H1 (cell line): ENCODE results near the gene WASF3. TPM values are rescaled to one million over a fixed set of nuclear protein-coding genes. Genes with fewer than 3 reads are reported as not detected.

Experiments
- CTCF ChIA-PET: fragments of 300-600 bp; sonication (Branson Sonifier 250); formaldehyde crosslinking; loops from one replicate; lab custom pipeline; 2021; ENCODE audit not compliant: partially characterized antibody; lab: Charles Lee
- POLR2A ChIA-PET: fragments of 300-600 bp; sonication (Branson Sonifier 250); formaldehyde crosslinking; loops from one replicate; lab custom pipeline; 2021; ENCODE audit warnings: inconsistent platforms; ENCODE audit not compliant: partially characterized antibody; lab: Charles Lee
- DNase-seq, 2 experiments: peaks; one replicate each; pipeline versions ENCODE4 v3.0.0 to v3.0.0-alpha.2; 2010 to 2022; ENCODE audit warnings: low spot score in 2 of 2, low read depth in 1 of 2, mixed read lengths in 1 of 2
- FAIRE-seq: peaks from 2 replicates; lab custom pipeline; 2011; peaks lifted over from hg19 to GRCh38; lab: Jason Lieb, UNC
- H2AFZ ChIP-seq: 2 replicates; pipeline ENCODE4 v1.8.1; 2012; ENCODE audit warnings: low read length, inconsistent platforms
- H2AK5ac ChIP-seq: 2 replicates; pipeline ENCODE4 v1.6.1; 2013; ENCODE audit warnings: low read depth, low read length
- H2BK120ac ChIP-seq: replicated peaks from 2 replicates; pipeline ENCODE3; 2013; ENCODE audit warnings: low read depth, low read length, inconsistent platforms
- H2BK12ac ChIP-seq: 2 replicates; pipeline ENCODE4 v1.6.1; 2013; ENCODE audit warnings: low read depth, low read length
- H2BK15ac ChIP-seq: 2 replicates; pipeline ENCODE4 v1.6.1; 2013; ENCODE audit warnings: low read length
- H2BK20ac ChIP-seq: 2 replicates; pipeline ENCODE4 v1.6.1; 2013; ENCODE audit warnings: low read length
- H2BK5ac ChIP-seq: 2 replicates; pipeline ENCODE4 v1.6.1; 2013; ENCODE audit warnings: low read depth, low read length
- H3K14ac ChIP-seq: 2 replicates; pipeline ENCODE4 v1.6.1; 2013; ENCODE audit warnings: inconsistent platforms; ENCODE audit not compliant: insufficient read length
- H3K18ac ChIP-seq: 2 replicates; pipeline ENCODE4 v1.6.1; 2013; ENCODE audit warnings: low read length; ENCODE audit errors: extremely low read depth
- H3K23ac ChIP-seq: 2 replicates; pipeline ENCODE4 v1.6.1; 2013; ENCODE audit warnings: inconsistent platforms; ENCODE audit not compliant: insufficient read length
- H3K23me2 ChIP-seq: 2 replicates; pipeline ENCODE4 v1.6.1; 2013; ENCODE audit warnings: low read depth, low read length
- H3K27ac ChIP-seq: 2 replicates; pipeline ENCODE4 v1.6.1; 2011; ENCODE audit warnings: low read depth, low read length, inconsistent platforms
- H3K27me3 ChIP-seq, 4 experiments: replicated peaks in 1 of 4; 1 replicate in 1 of 4; 2 replicates in 3 of 4; pipeline versions ENCODE4 v1.6.1 to v1.8.1; 2011 to 2013; ENCODE audit warnings: low read length in 3 of 4, mild to moderate bottlenecking in 3 of 4, inconsistent platforms in 2 of 4, mixed read lengths in 2 of 4, moderate library complexity in 1 of 4; ENCODE audit not compliant: control insufficient read depth in 3 of 4, insufficient read depth in 3 of 4; ENCODE audit errors: extremely low read depth in 1 of 4
- H3K36me3 ChIP-seq, 4 experiments: 2 replicates each; pipeline versions ENCODE4 v1.6.1 to v1.8.1; 2011 to 2013; ENCODE audit warnings: mild to moderate bottlenecking in 4 of 4, low read length in 3 of 4, moderate library complexity in 2 of 4, control low read depth in 1 of 4, inconsistent platforms in 1 of 4; ENCODE audit not compliant: insufficient read depth in 4 of 4, control insufficient read depth in 2 of 4
- H3K4ac ChIP-seq: replicated peaks from 2 replicates; pipeline ENCODE3; 2013; ENCODE audit warnings: low read length, low read depth, mixed read lengths, inconsistent platforms; ENCODE audit not compliant: insufficient read length
- H3K4me1 ChIP-seq, 4 experiments: replicated peaks in 1 of 4; 1 replicate in 1 of 4; 2 replicates in 3 of 4; pipeline versions ENCODE4 v1.6.1 to v1.8.1; 2011 to 2013; ENCODE audit warnings: low read length in 3 of 4, inconsistent platforms in 2 of 4, mixed read lengths in 1 of 4; ENCODE audit not compliant: insufficient read depth in 4 of 4, control insufficient read depth in 3 of 4
- H3K4me2 ChIP-seq, 2 experiments: 2 replicates each; pipeline versions ENCODE4 v1.6.1 to v1.8.1; 2011 to 2013; ENCODE audit warnings: low read depth in 2 of 2, low read length in 2 of 2, control low read depth in 1 of 2, inconsistent platforms in 1 of 2, mild to moderate bottlenecking in 1 of 2; ENCODE audit not compliant: insufficient read depth in 1 of 2
- H3K4me3 ChIP-seq, 4 experiments: fragments of 200-600, 300-600 bp in 1 of 4; sonication (generic), shearing (Covaris generic), sonication (Bioruptor Twin) in 1 of 4; 2 replicates each; pipeline versions ENCODE4 v1.5.1 to v1.8.1; 2011 to 2016; ENCODE audit warnings: low read length in 4 of 4, low read depth in 3 of 4, control low read depth in 2 of 4, inconsistent platforms in 2 of 4, mild to moderate bottlenecking in 2 of 4, mixed read lengths in 1 of 4, moderate library complexity in 1 of 4; ENCODE audit not compliant: insufficient read depth in 2 of 4; ENCODE audit errors: extremely low read depth in 1 of 4
- H3K56ac ChIP-seq: replicated peaks from 2 replicates; pipeline ENCODE3; 2013; ENCODE audit warnings: low read depth, mild to moderate bottlenecking, mixed read lengths, low read length, inconsistent platforms; ENCODE audit not compliant: insufficient read length
- H3K79me1 ChIP-seq: 2 replicates; pipeline ENCODE4 v1.6.1; 2013; ENCODE audit warnings: low read depth, low read length, control low read depth
- H3K79me2 ChIP-seq, 2 experiments: 2 replicates each; pipeline versions ENCODE4 v1.6.1 to v1.8.1; 2012 to 2013; ENCODE audit warnings: low read length in 2 of 2, mild to moderate bottlenecking in 2 of 2, inconsistent platforms in 1 of 2; ENCODE audit not compliant: insufficient read depth in 2 of 2, control insufficient read depth in 1 of 2
- H3K9ac ChIP-seq, 4 experiments: replicated peaks in 1 of 4; 1 replicate in 1 of 4; 2 replicates in 3 of 4; pipeline versions ENCODE4 v1.6.1 to v1.8.1; 2011 to 2013; ENCODE audit warnings: low read depth in 3 of 4, low read length in 3 of 4, control low read depth in 2 of 4, mild to moderate bottlenecking in 2 of 4, moderate library complexity in 2 of 4, inconsistent platforms in 1 of 4; ENCODE audit errors: extremely low read depth in 1 of 4
- H3K9me3 ChIP-seq, 2 experiments: 2 replicates each; pipeline versions ENCODE4 v1.6.1 to v1.8.1; 2012 to 2013; ENCODE audit warnings: mild to moderate bottlenecking in 2 of 2, moderate library complexity in 2 of 2, control low read depth in 1 of 2, inconsistent platforms in 1 of 2, low read depth in 1 of 2, low read length in 1 of 2, mixed read lengths in 1 of 2; ENCODE audit not compliant: insufficient read depth in 2 of 2
- H4K20me1 ChIP-seq, 2 experiments: replicated peaks in 1 of 2; 2 replicates each; pipeline versions ENCODE3 to v1.8.1; 2011 to 2013; ENCODE audit warnings: inconsistent platforms in 2 of 2, low read length in 2 of 2, mild to moderate bottlenecking in 1 of 2; ENCODE audit not compliant: insufficient read depth in 2 of 2, control insufficient read depth in 1 of 2
- H4K5ac ChIP-seq: 2 replicates; pipeline ENCODE4 v1.6.1; 2013; ENCODE audit warnings: low read length, low read depth, mixed read lengths, inconsistent platforms; ENCODE audit not compliant: insufficient read length
- H4K8ac ChIP-seq: 2 replicates; pipeline ENCODE4 v1.8.0; 2013; ENCODE audit warnings: mild to moderate bottlenecking, moderate library complexity, low read length, inconsistent platforms; ENCODE audit not compliant: insufficient read depth; ENCODE audit errors: extremely low read depth
- H4K91ac ChIP-seq: replicated peaks from 2 replicates; pipeline ENCODE3; 2013; ENCODE audit warnings: low read length, mixed read lengths, inconsistent platforms; ENCODE audit not compliant: insufficient read length
- CBX5 ChIP-seq: fragments of 300-800, 300-1000 bp; sonication (generic); IDR thresholded peaks from 2 replicates; pipeline ENCODE4 v1.7.1; 2016; ENCODE audit warnings: antibody characterized with exemption, low read length, low read depth
- CTCF ChIP-seq, 3 experiments: IDR thresholded peaks; 1 replicate in 2 of 3; 2 replicates in 1 of 3; pipeline versions ENCODE4 v1.5.1 to v1.6.1; 2011; ENCODE audit warnings: low read length in 3 of 3, mild to moderate bottlenecking in 3 of 3, inconsistent platforms in 2 of 3, low read depth in 1 of 3, moderate library complexity in 1 of 3; ENCODE audit not compliant: insufficient read depth in 1 of 3; ENCODE audit errors: control extremely low read depth in 1 of 3
- WGBS, 2 experiments: shearing (Covaris generic) in 1 of 2; methylation state at CpG; one replicate each; pipeline versions ENCODE4 v1.1.6 to v1.1.7; 2013 to 2015; ENCODE audit warnings: low lambda C conversion rate in 2 of 2, mixed read lengths in 2 of 2, inconsistent platforms in 1 of 2, low coverage in 1 of 2, missing lambda C conversion rate in 1 of 2; ENCODE audit not compliant: insufficient replicate concordance in 2 of 2, insufficient coverage in 1 of 2, insufficient read length in 1 of 2; ENCODE audit errors: extremely low coverage in 1 of 2, missing lambda C conversion rate in 1 of 2; 5-methylcytosine and 5-hydroxymethylcytosine counted together
- polyA plus RNA-seq, 7 experiments: library from polyadenylated mRNA; depleted of rRNA in 3 of 7; stranded (reverse) in 5 of 7; unstranded in 2 of 7; fragments of >200 nt in 5 of 7; fragments of 200-250 nt in 2 of 7; gene quantifications; 1 replicate in 5 of 7; 2 replicates in 1 of 7; 4 replicates in 1 of 7; pipeline versions ENCODE4 v1.2.1 to v1.2.3, GENCODE V29; 2011 to 2013; ENCODE audit warnings: missing spikeins in 2 of 7, mixed read lengths in 2 of 7
- total RNA-seq: library from RNA; stranded (reverse); fragmentation: NEBNext Ultra II Directional; extraction: Animal tissue kit (Norgen Biotek cat#: 25700); gene quantifications from 2 replicates; pipeline ENCODE4 v1.2.1, GENCODE V29; 2021

The WASF3 gene
- total and polyA plus RNA-seq, 2 of the 8 experiments (the other 6 are each of a cell fraction or from before 2014, with no cell fraction given), result 18.7 to 39.8 TPM

DNA sequence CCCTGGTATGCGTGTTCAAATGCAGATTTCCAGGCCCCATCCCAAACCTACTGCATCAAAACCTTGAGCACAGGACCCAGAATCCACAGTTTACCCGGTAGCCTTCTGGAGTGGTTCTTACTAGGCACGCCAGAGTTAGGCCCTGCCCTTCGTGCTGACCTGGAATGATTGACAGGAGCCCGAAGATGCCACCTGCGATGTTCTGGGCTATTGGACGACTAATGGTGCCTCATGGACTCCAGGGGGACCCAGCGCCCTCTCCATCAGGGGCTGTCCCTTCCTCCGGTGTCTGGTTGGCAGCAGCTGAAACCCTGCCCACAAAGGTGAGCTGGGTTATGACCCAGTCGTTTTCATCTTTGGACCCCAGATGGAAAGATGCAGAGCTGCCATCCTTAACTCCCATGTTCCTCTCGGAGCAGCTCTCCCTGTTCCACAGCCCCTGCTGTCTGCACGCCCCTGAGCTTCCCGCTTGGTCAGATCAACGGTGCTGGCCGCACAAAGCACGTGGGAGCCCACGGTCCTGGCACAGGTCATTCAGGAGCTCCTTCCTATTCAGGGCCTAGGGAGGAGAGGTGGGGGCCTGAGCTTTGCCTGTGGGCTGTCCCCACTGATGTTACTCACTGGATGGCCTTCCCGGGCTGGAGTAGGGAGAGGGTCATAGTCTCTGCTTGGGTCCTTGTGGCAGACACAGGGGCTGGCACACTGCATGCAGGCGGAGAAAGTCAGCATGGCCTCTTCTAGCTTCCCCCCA is 137.3 kb downstream of the WASF3 start:
- Histone ChIP-seq H3K79me2 (no peaks in the 10 kb centered on the region), H3K9me3 (no peaks in the 10 kb centered on the region), H2BK120ac (no peak overlapping the region), H3K4me3 (no peak overlapping the region), H3K4me2 (no peak overlapping the region), H4K20me1 (no peaks in the 10 kb centered on the region), H3K23me2 (no peaks in the 10 kb centered on the region), H3K23ac (no peak overlapping the region), H2BK20ac (0 out of 2 replicates have a peak overlapping the region, but pooled peaks have one; percentile 7), H3K9ac (no peak overlapping the region), H3K27ac (no peak overlapping the region), H3K79me1 (no peaks in the 10 kb centered on the region), H3K27me3 (no peaks in the 10 kb centered on the region), H2AFZ (no peak overlapping the region), H2AK5ac (no peak overlapping the region), H3K56ac (no peak overlapping the region), H4K5ac (no peak overlapping the region), H2BK12ac (no peak overlapping the region), H3K4me1 (peaks cover 0 to 4% (median 1%) of the 10 kb centered on the region in 4 experiments; a peak in 2 of 7 replicates), H4K91ac (no peak overlapping the region), H2BK5ac (peak overlapping the region; percentile 60; the same call in 1 of the 2 replicates), H3K4ac (no peak overlapping the region), H3K18ac (no peak overlapping the region), H3K36me3 (no peaks in the 10 kb centered on the region), H4K8ac (no peak overlapping the region), H3K14ac (no peak overlapping the region), H2BK15ac (peak overlapping the region; percentile 83; the same call in 1 of the 2 replicates)
- 0 out of 4 replicates have a peak, but pooled peaks of 1 of the 3 experiments have one; percentile 1 for TF ChIP-seq CTCF (IDR thresholded peaks at IDR 0.05; ENCODE audit: control extremely low read depth in 1 of 3, insufficient read depth in 1 of 3, low read depth in 1 of 3, low read length in 3 of 3)
- no peak for TF ChIP-seq CBX5
- no peak for DNase-seq
- CTCF ChIA-PET, result interaction anchor here (0.7 to 3.5 kb wide), 8 partner anchors 13 to 270 kb away, joined by 3 to 23 read pairs (median 4); no protein-coding TSS in a partner anchor
- POLR2A ChIA-PET, result no interaction called here
- 92% methylated on average over 17 of the region's 19 CpGs; no CpG with 5 or more reads in 1 of the 2 experiments for WGBS, 2 experiments
- FAIRE-seq, result no peak
